IPS-18c (cell line): Measurements from ENCODE around the gene PKD1.
"Not testable (repeated sequence)": the region's sequence is repeated elsewhere in the genome, so short reads cannot be mapped to it uniquely, and the experiment has no call there.

Experiments
- H3K4me3 ChIP-seq: 2 replicates; pipeline ENCODE4 v1.7.0; 2013; ENCODE audit warnings: low read depth, mild to moderate bottlenecking, low read length, moderate library complexity; ENCODE audit not compliant: insufficient read depth
- H3K9me3 ChIP-seq: one replicate; pipeline ENCODE4 v1.6.1; 2013; ENCODE audit warnings: mild to moderate bottlenecking, low read length, moderate library complexity; ENCODE audit not compliant: control insufficient read depth, insufficient read depth

PKD1 gene

DNA sequence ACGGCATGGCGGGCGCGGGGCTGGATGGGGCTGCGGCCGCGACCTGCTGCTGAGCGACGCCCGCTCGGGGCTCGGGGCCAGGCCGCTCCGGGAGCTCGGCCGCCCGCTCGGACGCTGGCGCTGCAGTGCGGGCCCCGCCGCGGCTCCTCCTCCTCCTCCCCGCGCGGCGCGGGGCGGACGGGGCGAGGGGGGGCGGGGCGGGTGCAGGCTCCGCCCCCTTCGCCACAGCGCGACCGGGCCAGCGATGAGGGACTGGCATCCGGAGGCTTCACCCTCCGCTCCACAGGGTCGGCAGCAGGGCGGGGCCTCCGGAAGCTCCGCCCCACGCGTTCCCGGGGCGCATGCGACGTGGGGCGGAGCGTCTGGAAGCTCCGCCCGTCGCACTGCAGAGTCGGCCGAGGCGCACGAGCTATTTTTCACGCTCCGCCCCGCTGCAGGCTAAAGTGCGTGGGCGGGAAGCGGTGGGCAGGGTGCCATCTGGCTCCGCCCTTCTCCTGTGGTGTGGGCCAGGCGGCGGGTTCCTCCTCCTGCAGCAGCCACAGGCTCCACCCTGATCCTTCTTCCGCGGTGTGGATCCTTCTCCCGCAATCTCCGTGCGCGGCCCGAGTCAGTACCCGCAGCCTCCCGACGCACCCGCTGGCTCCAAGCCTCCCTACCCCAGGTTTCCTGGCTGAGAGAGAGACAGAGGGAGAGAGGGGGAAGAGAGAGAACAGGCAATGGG lies at the start of gene PKD1:
Gene PKD1, minus strand, starts transcription at position 129 of the 721 bp plus-strand sequence. CDS start 209 bp downstream, outside the sequence.
- H3K9me3 ChIP-seq = not testable (repeated sequence)
- peak within 1 kb of the TSS; percentile 36 for H3K4me3 ChIP-seq

DNA sequence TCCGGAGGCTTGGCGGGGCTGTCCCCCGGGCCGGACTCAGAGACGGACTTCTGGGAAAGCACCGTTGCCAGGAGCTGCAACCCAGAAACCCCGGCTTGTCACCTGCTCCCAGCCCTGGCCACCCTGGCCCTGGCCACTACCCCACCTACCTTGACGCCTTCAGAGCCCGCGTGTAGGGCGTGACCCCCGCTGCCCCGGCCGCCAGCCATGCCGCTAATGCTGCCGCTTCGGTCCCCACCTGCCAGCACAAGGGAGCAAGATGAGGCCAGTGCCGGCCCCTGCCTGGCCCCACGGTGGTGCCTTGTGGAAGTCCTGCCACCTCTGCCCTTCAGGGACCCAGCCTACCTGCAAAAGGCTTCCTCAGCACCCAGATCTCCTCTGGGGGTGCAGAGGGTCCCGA lies 49.3 kb upstream of the PKD1 start:
- Histone ChIP-seq H3K4me3 (no peak overlapping the region), H3K9me3 (no peaks in the 10 kb centered on the region)

DNA sequence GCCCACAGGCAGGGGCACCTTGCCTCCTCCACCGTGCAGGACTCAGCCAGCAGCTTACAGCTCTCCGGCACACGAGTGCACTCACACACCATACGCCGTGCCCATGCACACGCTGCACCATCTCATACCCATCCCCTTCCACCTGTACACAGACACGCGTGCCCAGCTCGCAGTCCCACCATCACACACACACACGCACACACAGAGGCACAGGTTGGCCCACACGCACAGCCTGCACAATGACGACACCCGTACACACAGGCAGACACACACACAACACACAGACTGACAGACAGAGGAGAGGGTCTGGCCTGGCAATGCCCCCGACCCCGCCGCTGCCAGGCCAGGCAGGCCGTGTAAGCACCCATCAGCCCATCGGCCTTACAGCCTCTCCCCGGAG lies 48.6 kb upstream of the PKD1 start:
- H3K4me3 ChIP-seq = no peak overlapping the region
- H3K9me3 ChIP-seq = no peaks in the 10 kb centered on the region

DNA sequence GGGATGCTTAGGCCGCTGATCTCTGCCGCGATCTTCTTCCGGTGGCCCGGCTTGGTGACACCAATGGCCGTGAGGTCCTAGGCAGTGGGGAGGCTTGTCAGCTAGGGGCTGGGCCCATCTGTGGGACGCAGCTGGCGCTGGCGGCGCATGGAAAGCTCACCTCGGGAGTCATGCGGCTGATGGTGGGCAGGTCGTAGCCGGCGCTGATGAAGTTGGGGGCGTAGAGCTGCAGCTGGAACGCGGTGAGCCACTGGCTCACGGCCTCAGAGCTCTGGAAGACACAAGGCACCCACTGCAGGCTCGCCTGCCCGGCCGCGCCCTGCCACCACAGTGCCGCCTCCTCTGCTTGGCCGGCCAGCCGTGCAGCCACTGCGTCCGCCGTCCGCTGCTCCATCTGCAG lies 48.0 kb upstream of the PKD1 start:
- H3K9me3 ChIP-seq = no peaks in the 10 kb centered on the region

DNA sequence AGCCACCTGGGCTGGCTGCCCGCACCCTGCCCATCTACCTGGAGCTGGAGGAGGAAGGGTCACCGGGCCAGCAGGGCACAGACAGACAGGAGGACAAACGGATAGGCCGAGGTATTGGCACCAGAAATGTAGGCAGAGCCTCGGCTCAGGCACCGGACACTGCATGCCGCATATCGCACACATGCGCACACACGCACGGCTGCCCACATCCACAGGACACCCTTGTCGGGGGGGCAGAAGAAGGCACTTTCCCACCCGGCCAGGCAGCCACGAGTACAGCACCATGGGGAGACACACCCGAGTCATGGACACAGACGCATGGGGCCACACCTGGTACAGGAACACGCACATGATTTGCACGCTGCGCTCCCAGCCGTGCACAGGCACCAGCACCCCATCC lies 46.3 kb upstream of the PKD1 start:
- no peak overlapping the region for H3K4me3 ChIP-seq
- H3K9me3 ChIP-seq = no peaks in the 10 kb centered on the region

More for the DNA sequence above, 48.0 kb upstream of the PKD1 start:
- H3K4me3 ChIP-seq = no peak overlapping the region

DNA sequence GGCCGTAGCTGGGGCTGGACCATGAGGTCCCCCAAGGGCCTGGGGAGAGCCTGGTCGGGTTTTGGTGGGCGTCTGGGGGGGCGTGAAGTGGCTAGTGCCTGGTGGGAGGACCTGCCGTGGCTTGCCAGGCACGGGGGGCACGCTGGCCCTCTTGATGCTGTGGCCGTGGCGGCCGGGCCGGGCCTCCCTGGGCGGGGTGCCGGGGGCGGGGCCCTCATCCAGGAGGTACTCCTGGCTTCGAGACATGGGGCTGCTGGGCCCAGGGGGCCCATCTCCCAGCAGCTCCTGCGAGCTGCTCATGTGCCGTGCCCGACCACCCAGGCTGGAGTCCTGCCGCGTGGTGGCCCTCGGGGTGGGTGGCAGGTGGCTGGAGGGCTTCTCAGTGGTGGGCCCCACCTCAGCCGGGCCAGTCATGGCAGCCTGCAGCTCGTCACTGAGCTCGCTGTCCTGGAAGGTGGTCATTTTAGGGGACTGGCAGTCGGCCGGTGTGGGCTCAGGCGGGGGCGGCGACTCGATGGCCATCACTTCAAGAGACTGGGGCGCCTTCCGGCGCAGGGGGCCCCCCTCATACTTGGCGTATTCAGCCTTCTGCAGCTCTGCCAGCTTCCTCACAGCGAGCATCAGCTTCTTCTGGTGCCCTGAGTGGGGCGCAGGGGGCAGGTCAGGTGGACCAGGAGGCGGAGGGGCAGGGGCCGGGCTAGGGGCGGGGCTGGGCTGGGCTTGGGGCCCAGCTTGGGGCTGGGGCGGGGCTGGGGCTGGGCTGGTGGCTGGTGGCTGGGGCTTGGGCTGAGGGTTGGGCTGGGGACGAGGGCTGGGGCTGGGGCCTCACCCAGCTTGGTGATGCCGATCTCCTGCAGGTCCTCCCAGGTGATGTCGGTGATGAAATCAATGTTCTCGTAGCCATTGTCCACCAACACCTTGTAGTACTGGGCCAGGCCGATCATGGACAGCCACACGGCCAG lies 45.5 kb upstream of the PKD1 start:
- no peak overlapping the region for H3K4me3 ChIP-seq
- H3K9me3 ChIP-seq = no peaks in the 10 kb centered on the region

DNA sequence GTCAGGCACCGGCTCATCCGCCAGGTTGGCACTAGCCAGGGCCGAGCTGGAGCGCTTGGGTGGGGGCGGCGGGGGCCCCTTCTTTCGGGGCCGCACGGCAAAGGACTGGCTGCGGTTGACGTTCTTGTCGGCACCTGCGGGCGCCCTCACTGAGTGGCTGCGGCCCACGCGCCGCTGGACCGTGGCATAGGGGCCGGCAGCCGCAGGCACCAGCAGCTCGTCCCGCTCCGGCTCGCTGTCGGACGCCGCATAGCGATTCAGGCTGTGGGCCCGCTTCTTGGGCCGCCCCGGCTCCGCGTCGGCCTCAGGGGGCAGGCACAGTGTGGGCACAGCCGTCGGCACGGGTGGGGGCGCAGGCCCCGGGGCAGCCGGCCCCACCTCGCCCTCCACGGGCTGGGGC lies 44.8 kb upstream of the PKD1 start:
- Histone ChIP-seq H3K9me3 (no peaks in the 10 kb centered on the region), H3K4me3 (no peak overlapping the region)

DNA sequence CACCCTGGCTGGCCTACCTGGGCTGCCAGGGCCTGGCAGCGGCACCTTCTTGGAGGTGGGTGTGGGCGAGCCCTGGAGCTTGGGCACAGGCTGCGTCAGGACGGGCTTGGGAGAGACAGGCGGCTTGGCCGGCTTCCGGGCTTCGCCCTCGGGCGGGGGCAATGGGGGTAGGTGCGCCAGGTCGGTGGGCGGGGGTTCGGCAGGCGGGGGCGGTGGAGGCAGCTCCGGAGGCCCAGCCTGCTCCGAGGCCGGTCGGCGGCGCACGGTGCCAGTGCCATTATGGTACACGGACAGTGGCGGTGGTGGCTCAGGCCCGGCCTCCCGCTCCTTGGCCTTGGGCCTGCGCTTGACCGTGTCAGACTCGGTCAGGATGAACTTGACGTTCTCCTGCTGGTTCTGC lies 43.9 kb upstream of the PKD1 start:
- Histone ChIP-seq H3K9me3 (no peaks in the 10 kb centered on the region), H3K4me3 (no peak overlapping the region; the same call in 1 of the 2 replicates)

DNA sequence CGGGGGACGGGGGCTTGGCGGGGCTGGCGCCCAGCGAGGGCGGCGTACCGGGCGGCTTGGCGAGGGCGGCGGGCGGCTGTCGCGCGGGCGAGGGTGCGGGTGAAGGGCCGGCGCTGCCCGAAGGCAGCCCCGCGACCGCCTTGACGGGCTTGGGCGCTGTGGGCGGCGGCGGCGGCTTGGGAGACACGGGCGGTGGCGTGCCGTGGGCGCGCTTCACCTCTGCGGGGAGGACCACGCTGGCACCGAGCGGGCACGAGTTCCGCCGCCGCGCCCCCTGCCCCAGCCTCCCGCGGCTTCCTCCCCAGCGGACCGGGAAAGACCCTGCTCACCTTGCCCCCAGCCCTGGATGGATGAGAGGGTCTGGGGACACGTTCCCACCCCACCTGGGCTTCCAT lies 43.4 kb upstream of the PKD1 start:
- Histone ChIP-seq H3K9me3 (no peaks in the 10 kb centered on the region), H3K4me3 (no peak overlapping the region; the same call in 1 of the 2 replicates)

DNA sequence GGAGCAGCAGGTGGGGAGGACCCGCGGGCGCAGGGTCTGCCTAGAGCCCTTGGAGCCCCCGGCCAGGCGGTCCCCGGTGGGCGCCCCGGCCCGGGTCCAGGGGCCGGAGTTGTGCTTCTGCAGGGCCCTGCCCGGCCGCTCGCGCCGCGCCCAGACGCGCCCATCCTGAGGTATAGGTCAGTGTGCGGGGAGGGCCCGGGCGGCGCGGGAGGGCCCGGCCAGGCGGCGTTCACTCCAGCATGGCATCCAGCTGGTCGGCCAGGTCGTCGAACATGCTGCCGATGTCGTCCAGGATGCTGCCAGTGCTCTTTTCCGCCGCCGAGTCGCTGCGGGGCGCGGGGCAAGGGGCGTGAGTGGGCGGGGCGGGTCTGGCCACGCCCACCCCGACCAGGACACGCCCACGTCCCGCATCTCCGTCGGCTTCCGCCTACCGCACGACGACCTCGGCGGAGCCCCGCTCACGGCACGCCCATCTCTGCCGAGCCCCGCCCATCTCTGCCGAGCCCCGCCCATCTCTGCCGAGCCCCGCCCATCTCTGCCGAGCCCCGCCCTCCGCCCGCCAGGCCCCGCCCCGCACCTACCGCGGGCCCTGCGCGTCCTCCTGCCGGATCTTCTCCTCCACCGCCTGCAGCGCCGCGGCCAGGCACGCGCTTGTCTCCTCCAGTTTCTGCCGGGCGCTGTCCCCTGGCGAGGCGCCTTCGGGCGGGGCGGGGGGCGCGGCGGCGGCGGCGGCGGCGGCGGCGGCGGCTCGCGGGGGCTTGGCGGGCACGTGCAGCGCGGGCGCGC lies 42.8 kb upstream of the PKD1 start:
- Histone ChIP-seq H3K4me3 (no peak overlapping the region), H3K9me3 (no peaks in the 10 kb centered on the region)

DNA sequence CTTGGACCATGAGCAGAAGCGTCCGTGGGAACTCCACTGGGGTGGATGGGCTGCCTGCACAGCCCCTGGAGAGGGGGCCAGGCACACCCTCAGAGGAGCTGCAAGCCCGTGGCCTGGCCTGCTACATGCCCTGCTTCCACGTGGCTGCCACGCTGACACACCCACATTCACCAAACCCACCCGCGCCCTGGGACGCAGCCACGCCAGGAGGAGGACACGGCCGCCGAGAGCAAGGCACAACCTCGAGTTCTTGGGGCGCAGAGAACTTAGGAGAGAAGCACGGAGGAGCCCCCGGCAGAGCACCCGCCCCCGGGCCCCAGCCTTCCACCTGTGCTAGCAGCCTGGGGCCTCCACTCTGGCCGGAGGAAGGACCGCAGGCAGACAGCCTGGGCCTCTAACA lies 41.9 kb upstream of the PKD1 start:
- no peaks in the 10 kb centered on the region for H3K9me3 ChIP-seq

DNA sequence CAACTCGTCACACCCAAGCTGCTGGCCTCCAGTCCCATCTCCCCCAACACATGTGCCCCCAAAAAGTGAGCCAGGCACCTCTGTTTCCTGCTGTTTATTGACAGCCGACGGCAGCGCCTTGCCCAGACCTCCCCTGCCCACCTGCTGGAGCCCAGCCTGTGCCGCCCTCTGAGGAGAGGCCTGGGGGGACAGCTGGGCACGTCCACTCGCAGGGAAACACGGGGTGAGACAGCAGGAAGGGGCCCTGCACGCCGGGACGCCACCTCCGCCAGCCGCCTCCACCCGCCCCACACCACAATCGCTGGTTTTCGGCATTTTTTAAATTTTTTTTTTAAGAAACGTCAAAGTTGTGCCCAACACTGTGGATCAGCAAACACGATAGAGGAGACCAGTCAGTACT lies 41.4 kb upstream of the PKD1 start:
- Histone ChIP-seq H3K9me3 (no peaks in the 10 kb centered on the region), H3K4me3 (no peak overlapping the region)

More for the DNA sequence above, 41.9 kb upstream of the PKD1 start:
- H3K4me3 ChIP-seq = no peak overlapping the region

DNA sequence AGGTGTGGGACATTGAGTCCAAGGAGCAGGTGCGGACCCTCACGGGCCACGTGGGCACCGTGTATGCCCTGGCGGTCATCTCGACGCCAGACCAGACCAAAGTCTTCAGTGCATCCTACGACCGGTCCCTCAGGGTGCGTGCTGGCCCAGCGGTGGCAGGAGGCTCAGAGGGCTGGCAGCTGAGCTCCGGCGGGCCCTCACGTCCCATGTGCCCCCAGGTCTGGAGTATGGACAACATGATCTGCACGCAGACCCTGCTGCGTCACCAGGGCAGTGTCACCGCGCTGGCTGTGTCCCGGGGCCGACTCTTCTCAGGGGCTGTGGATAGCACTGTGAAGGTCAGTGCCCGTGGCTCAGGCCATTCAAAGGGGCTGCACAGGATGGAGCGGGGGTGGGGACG lies 40.3 kb upstream of the PKD1 start:
- Histone ChIP-seq H3K4me3 (no peak overlapping the region), H3K9me3 (no peaks in the 10 kb centered on the region)

DNA sequence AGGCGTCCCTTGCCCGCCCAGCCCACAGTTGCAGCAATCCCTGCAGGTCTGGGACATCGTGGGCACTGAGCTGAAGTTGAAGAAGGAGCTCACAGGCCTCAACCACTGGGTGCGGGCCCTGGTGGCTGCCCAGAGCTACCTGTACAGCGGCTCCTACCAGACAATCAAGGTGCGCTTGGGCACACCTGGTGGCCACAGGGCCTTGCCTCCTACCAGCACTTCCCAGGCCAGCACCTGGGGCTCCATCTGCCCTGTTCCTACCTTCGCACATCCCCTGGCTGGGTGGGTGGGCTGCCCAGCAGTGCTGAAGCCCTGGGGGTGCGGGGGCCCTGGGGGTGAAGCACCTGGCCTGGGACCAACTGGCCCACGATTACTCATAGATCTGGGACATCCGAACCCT lies 39.8 kb upstream of the PKD1 start:
- Histone ChIP-seq H3K4me3 (no peak overlapping the region), H3K9me3 (no peaks in the 10 kb centered on the region)

DNA sequence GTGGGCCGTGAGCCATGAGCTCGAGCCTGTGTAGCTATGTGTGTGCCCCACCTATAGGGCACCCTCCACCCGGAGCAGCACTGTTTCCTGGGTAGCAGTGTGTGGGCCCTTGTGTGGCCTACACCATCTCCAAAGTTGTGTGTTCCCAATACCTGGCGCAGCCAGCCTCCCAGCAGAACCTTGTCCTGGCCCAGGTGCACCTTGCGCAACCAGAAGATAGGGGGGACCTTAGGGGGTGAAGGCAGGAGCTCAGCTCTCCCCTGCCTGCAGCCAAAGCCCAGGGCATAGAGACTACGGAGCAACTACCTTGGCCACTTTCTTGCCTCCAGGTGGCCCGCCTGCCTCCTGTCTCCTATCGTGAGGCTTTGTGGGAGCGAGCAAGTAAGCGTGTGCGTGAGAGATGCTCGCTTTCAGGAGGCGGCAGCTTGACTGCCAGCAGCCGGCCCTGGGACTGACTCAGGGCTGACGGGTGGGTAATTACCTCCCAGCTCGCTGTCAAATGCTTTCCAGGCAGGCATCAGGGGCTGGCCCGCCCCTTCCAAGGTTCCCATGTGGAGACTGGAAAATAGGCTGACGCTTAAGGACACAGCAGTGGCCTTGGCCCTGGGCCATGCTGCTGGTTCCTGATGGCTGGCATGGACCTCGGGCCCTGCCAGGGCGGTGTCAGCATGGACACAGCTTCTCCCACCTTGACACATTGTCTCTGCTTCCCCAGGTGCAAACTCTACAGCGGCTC lies 38.9 kb upstream of the PKD1 start:
- Histone ChIP-seq H3K4me3 (no peak overlapping the region), H3K9me3 (no peaks in the 10 kb centered on the region)

DNA sequence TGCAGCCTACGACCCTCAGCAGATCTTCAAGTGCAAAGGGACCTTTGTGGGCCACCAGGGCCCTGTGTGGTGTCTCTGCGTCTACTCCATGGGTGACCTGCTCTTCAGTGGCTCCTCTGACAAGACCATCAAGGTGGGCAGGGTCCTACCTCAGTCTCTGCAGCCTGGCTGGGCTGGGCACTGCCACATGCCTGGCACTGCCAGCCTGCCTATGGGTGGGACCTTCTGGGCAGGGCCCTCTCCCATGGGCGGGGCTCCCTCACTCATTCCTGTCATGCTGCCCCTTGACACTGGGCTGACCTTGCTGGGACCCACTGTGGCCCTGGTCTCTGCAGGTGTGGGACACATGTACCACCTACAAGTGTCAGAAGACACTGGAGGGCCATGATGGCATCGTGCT lies 38.2 kb upstream of the PKD1 start:
- H3K4me3 ChIP-seq = no peak overlapping the region
- no peaks in the 10 kb centered on the region for H3K9me3 ChIP-seq

DNA sequence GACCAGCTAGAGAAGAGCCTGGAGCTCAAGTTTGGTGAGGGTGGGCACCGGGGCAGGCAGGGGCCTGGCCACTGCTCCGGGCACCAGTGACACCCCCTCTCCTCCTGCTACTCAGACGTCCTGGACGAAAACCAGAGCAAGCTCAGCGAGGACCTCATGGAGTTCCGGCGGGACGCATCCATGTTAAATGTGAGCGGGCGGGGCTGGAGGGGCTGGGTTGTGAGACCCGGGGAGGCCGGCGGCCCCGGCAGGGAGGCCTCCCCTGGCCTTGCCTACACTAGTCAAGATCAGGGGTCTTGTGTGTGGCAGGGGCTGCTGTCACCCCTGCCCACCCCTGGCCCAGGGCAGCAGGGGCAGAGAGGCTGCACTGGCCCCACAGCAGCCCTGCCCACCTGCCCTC lies 37.7 kb upstream of the PKD1 start:
- Histone ChIP-seq H3K9me3 (no peaks in the 10 kb centered on the region), H3K4me3 (no peak overlapping the region)
